Measurements from ENCODE around the gene FIBCD1. TPM values are rescaled to one million over a fixed set of nuclear protein-coding genes. Genes with fewer than 3 reads are reported as not detected.

Gene FIBCD1
- total and polyA plus RNA-seq, 7 experiments from 2014 or later, result not detected

DNA sequence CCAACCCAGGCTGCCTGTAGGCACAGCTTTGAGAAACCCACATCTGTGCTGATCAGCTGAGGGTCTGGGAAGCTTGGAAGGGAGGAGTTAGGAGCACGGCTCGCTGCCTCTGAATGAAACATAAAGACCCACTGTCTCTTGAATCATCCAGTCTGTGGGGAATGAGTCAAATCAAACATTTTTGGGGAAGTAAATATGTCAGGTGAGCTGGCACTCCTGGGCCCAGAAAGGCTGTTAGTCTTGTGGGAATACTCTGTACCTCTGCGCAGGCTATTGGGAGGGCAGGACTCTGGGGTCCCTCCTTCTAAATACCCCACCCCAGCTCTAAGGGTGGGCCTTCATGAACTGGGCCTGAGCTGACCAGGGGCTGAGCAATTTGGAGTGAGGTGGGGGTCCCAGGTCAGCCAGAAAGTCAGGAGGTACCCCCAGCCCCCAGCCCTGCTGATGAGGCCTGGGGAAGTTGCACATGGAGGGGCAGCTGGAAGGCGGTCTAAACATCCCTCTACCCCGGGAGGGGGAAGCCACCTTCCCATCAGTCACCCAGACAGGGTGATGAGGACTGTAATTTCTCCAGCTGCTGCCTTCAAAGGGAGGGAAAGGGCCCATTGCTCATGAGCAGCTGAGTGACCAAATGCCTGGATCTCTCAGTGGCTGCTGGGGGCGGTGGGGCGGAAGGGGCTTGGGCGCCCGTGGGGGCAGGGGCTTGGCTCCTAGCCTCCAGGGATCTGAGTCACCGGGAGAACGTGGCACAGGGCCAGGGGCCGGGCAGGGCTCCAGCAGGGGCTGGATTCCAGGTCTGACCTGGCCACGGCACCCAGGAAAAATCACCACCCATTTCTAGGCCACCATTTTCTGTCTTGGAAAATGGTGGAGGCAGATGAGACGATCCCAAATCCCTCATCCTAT, 10.8 kb downstream of the FIBCD1 start:
- no peaks in the 10 kb centered on the region for H3K9me3 ChIP-seq (ENCODE audit: control insufficient read depth in 2 of 3, low read length in 3 of 3)
- H3K36me3 ChIP-seq (ENCODE audit: control insufficient read depth in 2 of 3, insufficient read depth in 3 of 3, low read length in 3 of 3), result no peaks in the 10 kb centered on the region
- Mint-ChIP-seq H3K4me1 (peaks cover 0 to 4% (median 0%) of the 10 kb centered on the region in 7 donors), H3K36me3 (no peaks in the 10 kb centered on the region), H3K4me3 (no peak overlapping the region), H3K27me3 (peaks cover 11 to 28% (median 18%) of the 10 kb centered on the region in 5 donors), H3K9me3 (no peaks in the 10 kb centered on the region), H3K27ac (no peak overlapping the region)
- intact Hi-C loops (cut with micrococcal nuclease), result no loop called here
- H3K27me3 ChIP-seq (ENCODE audit: control insufficient read depth in 2 of 2, insufficient read depth in 2 of 2, low read length in 2 of 2), result no peaks in the 10 kb centered on the region
- POLR2A ChIA-PET, result no interaction called here
- ATAC-seq (no peak), DNase-seq (no peak)
- H3K27ac ChIP-seq (ENCODE audit: low read depth, low read length), result no peak overlapping the region
- H3K4me1 ChIP-seq (ENCODE audit: control insufficient read depth in 2 of 2, insufficient read depth in 2 of 2, low read length in 2 of 2), result no peaks in the 10 kb centered on the region
- no peak overlapping the region for H3K4me3 ChIP-seq (ENCODE audit: low read length)
- CTCF ChIA-PET, result no interaction called here

DNA sequence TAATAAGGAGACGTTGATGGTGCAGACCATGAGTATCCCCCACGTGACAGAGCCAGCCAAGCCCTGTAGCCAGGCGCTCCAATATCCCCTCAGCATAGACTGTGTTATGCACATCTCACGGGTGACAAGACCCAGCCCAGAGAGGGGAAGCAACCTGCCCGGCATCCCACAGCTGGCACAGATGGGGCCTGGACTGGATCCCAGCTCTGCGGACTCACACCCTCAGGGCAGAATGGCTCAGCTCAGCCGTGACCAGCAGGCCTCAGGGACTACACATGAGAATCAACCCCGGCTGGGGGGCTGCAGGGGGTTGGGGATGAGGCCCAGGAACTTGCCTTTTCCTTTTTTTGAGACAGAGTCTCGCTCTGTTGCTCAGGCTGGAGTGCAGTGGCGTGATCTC, 11.7 kb downstream of the FIBCD1 start:
- Mint-ChIP-seq H3K9me3 (no peaks in the 10 kb centered on the region), H3K36me3 (no peaks in the 10 kb centered on the region), H3K4me1 (no peaks in the 10 kb centered on the region), H3K27me3 (peaks cover 7 to 25% (median 9%) of the 10 kb centered on the region in 5 donors), H3K27ac (no peak overlapping the region), H3K4me3 (no peak overlapping the region)
- DNase-seq (no peak), ATAC-seq (no peak)
- H3K4me3 ChIP-seq (ENCODE audit: low read length), result no peak overlapping the region
- H3K36me3 ChIP-seq (ENCODE audit: control insufficient read depth in 2 of 3, insufficient read depth in 3 of 3, low read length in 3 of 3), result no peaks in the 10 kb centered on the region
- H3K4me1 ChIP-seq (ENCODE audit: control insufficient read depth in 2 of 2, insufficient read depth in 2 of 2, low read length in 2 of 2), result no peaks in the 10 kb centered on the region
- no peaks in the 10 kb centered on the region for H3K27me3 ChIP-seq (ENCODE audit: control insufficient read depth in 2 of 2, insufficient read depth in 2 of 2, low read length in 2 of 2)
- ChIA-PET POLR2A (no interaction called here), CTCF (interaction anchor here (0.7 kb wide), 1 partner anchor 76 kb away, joined by 4 read pairs; no protein-coding TSS in a partner anchor)
- no peaks in the 10 kb centered on the region for H3K9me3 ChIP-seq (ENCODE audit: control insufficient read depth in 2 of 3, low read length in 3 of 3)
- H3K27ac ChIP-seq (ENCODE audit: low read depth, low read length), result no peak overlapping the region
- intact Hi-C loops (cut with micrococcal nuclease), result no loop called here

DNA sequence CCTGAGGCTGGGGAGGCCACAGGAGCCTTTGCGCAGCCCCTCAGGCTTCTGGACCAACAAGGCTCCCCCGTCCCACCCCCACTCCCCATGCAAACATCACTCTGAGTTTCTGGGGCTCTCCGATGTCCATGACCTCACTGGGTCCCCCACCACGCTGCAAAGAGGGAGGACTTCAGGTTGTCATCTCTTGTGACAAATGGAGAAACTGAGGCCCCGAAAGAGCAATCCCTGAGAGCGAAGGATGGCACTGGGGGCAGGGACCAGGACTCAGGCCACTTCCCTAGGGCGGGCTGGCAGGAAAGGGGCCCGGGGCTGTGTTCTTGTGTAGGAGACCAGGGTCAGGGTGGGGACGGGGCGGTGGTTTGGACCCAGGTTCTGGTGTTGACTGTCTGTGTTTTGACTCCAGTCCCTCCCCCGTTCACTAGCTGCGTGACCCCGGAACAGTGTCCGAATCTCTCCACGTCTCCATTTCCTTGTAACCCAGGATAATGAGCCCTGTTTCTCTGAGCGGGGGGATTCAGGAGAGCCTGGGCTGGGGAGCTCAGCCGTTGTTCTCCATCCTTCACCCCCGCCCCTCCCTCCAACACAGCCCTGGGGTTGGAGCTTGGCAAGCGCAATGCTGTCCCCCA, 13.9 kb downstream of the FIBCD1 start:
- H3K4me3 Mint-ChIP-seq, result no peak overlapping the region
- no peaks in the 10 kb centered on the region for H3K4me1 Mint-ChIP-seq
- CTCF ChIA-PET, result no interaction called here
- no peaks in the 10 kb centered on the region for H3K4me1 ChIP-seq (ENCODE audit: control insufficient read depth in 2 of 2, insufficient read depth in 2 of 2, low read length in 2 of 2)
- intact Hi-C loops (cut with micrococcal nuclease), result no loop called here
- POLR2A ChIA-PET, result no interaction called here
- no peaks in the 10 kb centered on the region for H3K9me3 Mint-ChIP-seq
- no peak overlapping the region for H3K27ac ChIP-seq (ENCODE audit: low read depth, low read length)
- DNase-seq, result no peak
- no peaks in the 10 kb centered on the region for H3K9me3 ChIP-seq (ENCODE audit: control insufficient read depth in 2 of 3, low read length in 3 of 3)
- H3K27ac Mint-ChIP-seq, result no peak overlapping the region
- H3K36me3 ChIP-seq (ENCODE audit: control insufficient read depth in 2 of 3, insufficient read depth in 3 of 3, low read length in 3 of 3), result no peaks in the 10 kb centered on the region
- peaks cover 0 to 18% (median 0%) of the 10 kb centered on the region in 5 donors for H3K27me3 Mint-ChIP-seq
- no peak overlapping the region for H3K4me3 ChIP-seq (ENCODE audit: low read length)
- H3K27me3 ChIP-seq (ENCODE audit: control insufficient read depth in 2 of 2, insufficient read depth in 2 of 2, low read length in 2 of 2), result no peaks in the 10 kb centered on the region
- no peak for ATAC-seq
- no peaks in the 10 kb centered on the region for H3K36me3 Mint-ChIP-seq

DNA sequence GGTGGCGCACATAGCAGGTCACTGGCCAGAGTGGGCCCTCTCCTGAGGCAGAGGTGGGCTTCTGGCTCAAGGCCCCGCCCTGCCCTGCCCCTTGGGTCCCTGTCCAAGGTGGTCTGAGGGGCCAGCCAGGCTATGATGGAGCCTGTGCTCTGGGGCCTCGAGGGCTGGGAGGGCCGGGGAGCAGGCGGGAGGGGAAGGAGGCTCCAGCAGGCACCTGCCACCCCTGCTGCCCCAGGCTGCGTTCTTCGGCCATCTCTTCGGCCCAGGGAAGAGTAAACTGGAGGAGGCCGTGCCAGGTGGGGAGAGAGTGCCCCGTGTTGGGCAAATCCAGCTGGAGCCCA, 14.6 kb downstream of the FIBCD1 start:
- no peak for ATAC-seq

DNA sequence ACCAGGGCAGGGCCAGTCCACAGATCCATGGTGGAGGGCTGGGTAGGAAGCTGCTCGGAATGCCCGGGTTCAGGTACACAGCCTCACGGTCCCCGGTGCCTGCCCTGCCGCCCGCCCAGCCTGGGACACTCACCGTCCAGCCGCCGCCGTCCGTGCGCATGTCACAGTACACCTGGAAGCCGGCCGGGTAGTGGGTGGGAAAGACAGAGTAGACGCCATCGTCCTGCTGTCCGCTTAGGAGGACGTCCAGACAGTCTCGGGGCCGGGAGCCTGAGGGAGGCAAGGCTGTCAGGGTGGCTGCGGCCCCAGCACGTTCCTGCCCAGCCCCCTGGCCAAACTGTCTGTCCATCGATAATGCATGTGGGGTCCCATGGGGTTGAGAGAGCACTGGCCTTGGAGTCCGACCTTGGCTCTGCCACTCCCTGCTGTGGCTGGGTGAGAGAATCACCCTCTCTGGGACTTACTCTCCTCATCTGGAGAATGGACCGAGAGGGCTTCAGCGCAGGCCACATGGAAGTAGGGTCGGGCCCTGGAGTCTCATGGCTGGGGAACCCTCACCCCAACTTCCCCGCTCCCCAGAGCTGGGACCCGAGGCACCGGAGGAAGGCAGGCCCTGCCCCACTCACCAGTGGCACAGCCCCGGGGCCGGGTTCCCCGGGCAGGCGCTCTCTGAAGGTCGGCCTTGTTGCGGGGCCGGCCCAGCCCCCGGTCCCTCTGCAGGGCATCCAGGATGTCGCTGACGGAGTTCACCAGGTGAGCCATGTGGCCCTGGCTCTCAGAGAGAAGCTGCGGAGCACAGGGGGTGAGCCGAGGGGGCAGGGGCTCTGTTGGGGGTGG, 15.2 kb downstream of the FIBCD1 start:
- Mint-ChIP-seq H3K27me3 (peaks cover 0 to 15% (median 0%) of the 10 kb centered on the region in 5 donors), H3K4me3 (no peak overlapping the region), H3K9me3 (no peaks in the 10 kb centered on the region), H3K36me3 (no peaks in the 10 kb centered on the region), H3K4me1 (no peaks in the 10 kb centered on the region), H3K27ac (no peak overlapping the region)
- Histone ChIP-seq H3K27ac (ENCODE audit: low read depth, low read length) (no peak overlapping the region), H3K36me3 (ENCODE audit: control insufficient read depth in 2 of 3, insufficient read depth in 3 of 3, low read length in 3 of 3) (no peaks in the 10 kb centered on the region), H3K4me1 (ENCODE audit: control insufficient read depth in 2 of 2, insufficient read depth in 2 of 2, low read length in 2 of 2) (no peaks in the 10 kb centered on the region), H3K27me3 (ENCODE audit: control insufficient read depth in 2 of 2, insufficient read depth in 2 of 2, low read length in 2 of 2) (no peaks in the 10 kb centered on the region), H3K4me3 (ENCODE audit: low read length) (no peak overlapping the region), H3K9me3 (ENCODE audit: control insufficient read depth in 2 of 3, low read length in 3 of 3) (no peaks in the 10 kb centered on the region)
- DNase-seq (no peak), ATAC-seq (no peak)
- CTCF ChIA-PET, result no interaction called here
- intact Hi-C loops (cut with micrococcal nuclease), result no loop called here
- POLR2A ChIA-PET, result no interaction called here

More for the DNA sequence above, 14.6 kb downstream of the FIBCD1 start:
- intact Hi-C loops (cut with micrococcal nuclease), result no loop called here
- Histone ChIP-seq H3K36me3 (ENCODE audit: control insufficient read depth in 2 of 3, insufficient read depth in 3 of 3, low read length in 3 of 3) (no peaks in the 10 kb centered on the region), H3K9me3 (ENCODE audit: control insufficient read depth in 2 of 3, low read length in 3 of 3) (no peaks in the 10 kb centered on the region), H3K4me3 (ENCODE audit: low read length) (no peak overlapping the region), H3K27ac (ENCODE audit: low read depth, low read length) (no peak overlapping the region), H3K27me3 (ENCODE audit: control insufficient read depth in 2 of 2, insufficient read depth in 2 of 2, low read length in 2 of 2) (no peaks in the 10 kb centered on the region), H3K4me1 (ENCODE audit: control insufficient read depth in 2 of 2, insufficient read depth in 2 of 2, low read length in 2 of 2) (no peaks in the 10 kb centered on the region)
- Mint-ChIP-seq H3K9me3 (no peaks in the 10 kb centered on the region), H3K4me3 (no peak overlapping the region), H3K4me1 (no peaks in the 10 kb centered on the region), H3K36me3 (no peaks in the 10 kb centered on the region), H3K27ac (no peak overlapping the region), H3K27me3 (peaks cover 0 to 15% (median 0%) of the 10 kb centered on the region in 5 donors)
- CTCF ChIA-PET, result no interaction called here
- POLR2A ChIA-PET, result no interaction called here
- no peak for DNase-seq

DNA sequence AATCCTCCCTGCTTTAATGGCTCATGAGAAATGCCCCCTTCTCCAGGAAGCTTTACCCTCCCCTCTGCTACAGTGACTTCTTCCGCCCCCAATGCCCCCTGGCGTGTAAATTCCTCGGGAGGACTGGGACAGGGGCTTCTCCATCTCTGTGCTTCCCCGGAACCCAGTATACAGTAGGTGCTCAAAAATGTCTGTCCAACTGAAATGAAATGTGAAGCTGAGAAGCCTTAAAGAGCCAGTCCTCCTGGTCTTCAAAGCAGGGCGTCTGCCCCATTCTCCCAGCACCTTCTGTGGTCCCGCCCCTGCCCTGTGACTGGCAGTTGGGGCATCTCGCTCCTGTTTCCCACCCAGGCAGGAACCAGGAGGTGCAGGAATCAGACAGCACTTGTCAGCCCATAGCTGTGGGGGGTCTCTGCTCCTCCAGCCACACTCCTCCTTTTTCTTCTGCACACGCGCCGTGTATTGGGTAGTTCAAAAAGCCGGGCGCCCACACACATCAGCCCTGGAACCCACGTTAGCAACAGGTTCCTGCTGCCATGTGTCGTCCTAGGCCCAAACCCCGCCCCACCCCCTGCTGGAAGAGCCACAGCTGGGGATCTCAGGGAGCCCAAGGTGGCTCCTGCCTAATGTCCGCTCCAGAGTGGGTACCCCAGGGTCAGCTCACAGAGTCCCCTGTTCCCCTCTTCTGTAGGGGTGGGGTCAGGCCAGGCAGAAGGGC, 16.0 kb downstream of the FIBCD1 start:
- H3K27ac ChIP-seq (ENCODE audit: low read depth, low read length), result no peak overlapping the region

More for the DNA sequence above, 16.0 kb downstream of the FIBCD1 start:
- Histone ChIP-seq H3K4me1 (ENCODE audit: control insufficient read depth in 2 of 2, insufficient read depth in 2 of 2, low read length in 2 of 2) (no peaks in the 10 kb centered on the region), H3K36me3 (ENCODE audit: control insufficient read depth in 2 of 3, insufficient read depth in 3 of 3, low read length in 3 of 3) (no peaks in the 10 kb centered on the region), H3K27me3 (ENCODE audit: control insufficient read depth in 2 of 2, insufficient read depth in 2 of 2, low read length in 2 of 2) (no peaks in the 10 kb centered on the region), H3K9me3 (ENCODE audit: control insufficient read depth in 2 of 3, low read length in 3 of 3) (no peaks in the 10 kb centered on the region), H3K4me3 (ENCODE audit: low read length) (no peak overlapping the region)
- no peaks in the 10 kb centered on the region for H3K36me3 Mint-ChIP-seq
- ChIA-PET CTCF (no interaction called here), POLR2A (no interaction called here)
- no peaks in the 10 kb centered on the region for H3K9me3 Mint-ChIP-seq
- no peaks in the 10 kb centered on the region for H3K4me1 Mint-ChIP-seq
- no peak for DNase-seq
- ATAC-seq, result no peak
- H3K27ac Mint-ChIP-seq, result no peak overlapping the region
- H3K27me3 Mint-ChIP-seq, result peaks cover 0 to 15% (median 0%) of the 10 kb centered on the region in 5 donors
- intact Hi-C loops (cut with micrococcal nuclease), result no loop called here
- H3K4me3 Mint-ChIP-seq, result no peak overlapping the region

All from naive thymus-derived CD4-positive, alpha-beta T cell (primary cell).